HEK293T (cell line): ENCODE results near the gene PPP1CA.

Source experiments
- CTCF ChIA-PET: fragments of 350-600 bp; formaldehyde crosslinking; extraction: SDS; loops from one replicate; lab custom pipeline; 2021; ENCODE audit warnings: antibody characterized with exemption, inconsistent platforms; lab: Yijun Ruan, JAX
- POLR2A ChIA-PET: fragments of 350-600 bp; formaldehyde crosslinking; extraction: SDS; loops from one replicate; lab custom pipeline; 2020; ENCODE audit warnings: antibody characterized with exemption, inconsistent platforms; lab: Yijun Ruan, JAX
- DNase-seq: peaks from one replicate; pipeline ENCODE4 v3.0.0; 2012; ENCODE audit warnings: mixed read lengths; ENCODE audit errors: extremely low spot score
- ARNT ChIP-seq: fragments of 450-650 bp; IDR thresholded peaks from 2 replicates; pipeline ENCODE4 v1.6.1; 2017; ENCODE audit warnings: mild to moderate bottlenecking
- BHLHE40 ChIP-seq: fragments of 450-650 bp; IDR thresholded peaks from 2 replicates; pipeline ENCODE4 v1.6.1; 2016; ENCODE audit warnings: mild to moderate bottlenecking, moderate library complexity, borderline replicate concordance
- CTBP1 ChIP-seq: fragments of 450-650 bp; IDR thresholded peaks from 2 replicates; pipeline ENCODE4 v1.6.1; 2016; ENCODE audit warnings: borderline replicate concordance
- ELF4 ChIP-seq: fragments of 450-650 bp; IDR thresholded peaks from 2 replicates; pipeline ENCODE4 v1.6.1; 2017; ENCODE audit warnings: antibody characterized with exemption
- FOXA1 ChIP-seq: fragments of 450-650 bp; IDR thresholded peaks from 2 replicates; pipeline ENCODE4 v1.6.1; 2016; ENCODE audit warnings: mild to moderate bottlenecking
- FOXK2 ChIP-seq: fragments of 450-650 bp; IDR thresholded peaks from 2 replicates; pipeline ENCODE4 v1.6.1; 2016; ENCODE audit warnings: mild to moderate bottlenecking
- FOXM1 ChIP-seq: fragments of 450-650 bp; IDR thresholded peaks from 2 replicates; pipeline ENCODE4 v1.6.1; 2017; ENCODE audit warnings: mild to moderate bottlenecking, borderline replicate concordance
- HDGF ChIP-seq: fragments of 450-650 bp; IDR thresholded peaks from 2 replicates; pipeline ENCODE4 v1.6.1; 2017; ENCODE audit warnings: antibody characterized with exemption, borderline replicate concordance
- L3MBTL2 ChIP-seq: fragments of 450-650 bp; conservative IDR thresholded peaks from 2 replicates; pipeline ENCODE4 v1.6.1; 2016; ENCODE audit warnings: mild to moderate bottlenecking
- LEF1 ChIP-seq: fragments of 450-650 bp; IDR thresholded peaks from 2 replicates; pipeline ENCODE4 v1.6.1; 2017; ENCODE audit warnings: mild to moderate bottlenecking, borderline replicate concordance
- NFRKB ChIP-seq: fragments of 450-650 bp; IDR thresholded peaks from 2 replicates; pipeline ENCODE4 v1.6.1; 2016; ENCODE audit warnings: mild to moderate bottlenecking, moderate library complexity
- PKNOX1 ChIP-seq: fragments of 450-650 bp; IDR thresholded peaks from 2 replicates; pipeline ENCODE4 v1.6.1; 2016
- SP1 ChIP-seq: fragments of 450-650 bp; IDR thresholded peaks from 2 replicates; pipeline ENCODE4 v1.6.1; 2017
- SUZ12 ChIP-seq: fragments of 450-650 bp; IDR thresholded peaks from 2 replicates; pipeline ENCODE4 v1.6.1; 2016; ENCODE audit warnings: mild to moderate bottlenecking
- TARDBP ChIP-seq: fragments of 450-650 bp; IDR thresholded peaks from 2 replicates; pipeline ENCODE4 v1.6.1; 2016
- ZNF384 ChIP-seq: fragments of 450-650 bp; IDR thresholded peaks from 2 replicates; pipeline ENCODE4 v1.6.1; 2016

The PPP1CA gene

GRCh38 chr11:67378544-67378943 lies 23.1 kb downstream of the PPP1CA start:
- CTCF ChIA-PET: interaction anchor here (12.7 kb wide), 1 partner anchor 24 kb away, joined by 182 read pairs; the partner anchor contains the start of gene POLD4
- DNase-seq: no peak
- POLR2A ChIA-PET: interaction anchor here (1.3 to 2.0 kb wide), 2 partner anchors 13 to 25 kb away, joined by 5 to 7 read pairs; partner anchors contain the start of genes POLD4 and RAD9A
- no peak for TF ChIP-seq LEF1
- no peak for TF ChIP-seq FOXM1
- TF ChIP-seq NFRKB: no peak
- no peak for TF ChIP-seq HDGF
- no peak for TF ChIP-seq ZNF384
- TF ChIP-seq L3MBTL2: no peak
- TF ChIP-seq PKNOX1: no peak
- TF ChIP-seq TARDBP: no peak
- TF ChIP-seq SP1: no peak
- TF ChIP-seq FOXK2: no peak
- TF ChIP-seq FOXA1: no peak
- no peak for TF ChIP-seq BHLHE40
- TF ChIP-seq ELF4: no peak
- TF ChIP-seq ARNT: no peak
- no peak for TF ChIP-seq CTBP1
- TF ChIP-seq SUZ12: no peak

GRCh38 chr11:67376873-67377808 lies 24.5 kb downstream of the PPP1CA start:
- ChIA-PET CTCF (interaction anchor here (1.1 to 12.7 kb wide), 3 partner anchors 12 to 31 kb away, joined by 4 to 182 read pairs (median 6); partner anchors contain the start of gene POLD4), POLR2A (interaction anchor here (0.9 to 1.4 kb wide), 2 partner anchors 15 to 24 kb away, joined by 4 to 5 read pairs; partner anchors contain the start of gene RAD9A)
- TF ChIP-seq FOXM1 (no peak), FOXA1 (no peak), FOXK2 (no peak), NFRKB (no peak), SP1 (no peak), TARDBP (no peak), BHLHE40 (no peak), ELF4 (no peak), HDGF (no peak), CTBP1 (no peak), LEF1 (no peak), ZNF384 (no peak), SUZ12 (no peak), PKNOX1 (no peak)

GRCh38 chr11:67376063-67376820 lies 25.4 kb downstream of the PPP1CA start:
- POLR2A ChIA-PET: interaction anchor here (1.4 kb wide), 1 partner anchor 23 kb away, joined by 4 read pairs; no protein-coding TSS in a partner anchor
- CTCF ChIA-PET: interaction anchor here (1.1 to 12.7 kb wide), 3 partner anchors 13 to 30 kb away, joined by 4 to 182 read pairs (median 6); partner anchors contain the start of gene POLD4
- DNase-seq: no peak
- no peak for TF ChIP-seq ARNT
- TF ChIP-seq TARDBP: no peak
- no peak for TF ChIP-seq CTBP1
- no peak for TF ChIP-seq HDGF
- no peak for TF ChIP-seq ELF4
- TF ChIP-seq L3MBTL2: no peak
- TF ChIP-seq FOXK2: no peak

More at GRCh38 chr11:67376873-67377808, 24.5 kb downstream of the PPP1CA start:
- no peak for DNase-seq

GRCh38 chr11:67375320-67376055 lies 26.2 kb downstream of the PPP1CA start:
- ChIA-PET CTCF (interaction anchor here (12.7 kb wide), 1 partner anchor 21 kb away, joined by 182 read pairs; the partner anchor contains the start of gene POLD4), POLR2A (no interaction called here)
- TF ChIP-seq ARNT: no peak
- no peak for TF ChIP-seq HDGF
- no peak for TF ChIP-seq L3MBTL2
- no peak for DNase-seq

GRCh38 chr11:67374571-67375281 lies 26.9 kb downstream of the PPP1CA start:
- no peak for TF ChIP-seq ELF4
- no peak for TF ChIP-seq NFRKB
- no peak for TF ChIP-seq TARDBP
- no peak for TF ChIP-seq ZNF384
- TF ChIP-seq L3MBTL2: no peak
- TF ChIP-seq HDGF: no peak
- no peak for TF ChIP-seq BHLHE40
- TF ChIP-seq FOXM1: no peak
- TF ChIP-seq FOXK2: no peak
- TF ChIP-seq ARNT: no peak
- no peak for TF ChIP-seq FOXA1
- DNase-seq: no peak
- ChIA-PET POLR2A (interaction anchor here (0.8 kb wide), 1 partner anchor 22 kb away, joined by 3 read pairs; the partner anchor contains the start of gene POLD4), CTCF (interaction anchor here (0.8 to 1.4 kb wide), 7 partner anchors 8 to 29 kb away, joined by 3 to 7 read pairs (median 3); partner anchors contain the start of gene PPP1CA)
